Measurements from ENCODE around the gene PSMA6. TPM values are rescaled to one million over a fixed set of nuclear protein-coding genes. Genes with fewer than 3 reads are reported as not detected.

The PSMA6 gene
- total and polyA plus RNA-seq, 2 experiments from 2014 or later: 216 to 296 TPM

DNA sequence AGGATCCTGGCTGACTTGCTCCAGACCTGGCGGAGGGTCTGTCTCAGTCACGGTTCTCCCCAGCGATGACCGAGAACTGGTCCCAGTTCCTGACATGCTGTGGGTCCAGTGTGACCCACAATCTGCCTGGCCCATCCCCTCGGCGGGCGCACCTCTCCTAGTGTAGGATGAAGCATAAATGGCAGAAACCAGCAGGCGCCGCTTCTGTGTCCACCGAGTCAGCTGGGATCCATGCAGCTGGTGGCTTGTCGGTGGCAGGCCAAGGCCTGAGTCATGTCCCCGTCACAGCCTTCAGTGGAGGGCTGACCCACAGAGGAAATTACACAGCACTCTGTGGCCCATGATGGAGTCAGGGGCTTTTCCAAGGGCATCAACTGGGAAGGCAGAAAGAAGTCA, 73.9 kb downstream of the PSMA6 start:
- Histone ChIP-seq H3K4me1 (ENCODE audit: insufficient read depth) (peaks cover 10% of the 10 kb centered on the region), H3K4me3 (no peak overlapping the region), H3K27me3 (ENCODE audit: insufficient read depth) (no peaks in the 10 kb centered on the region), H3K27ac (ENCODE audit: low read depth) (no peak overlapping the region), H3F3A (replicated peaks; ENCODE audit: low read depth) (no peaks in the 10 kb centered on the region), H3K9me2 (ENCODE audit: insufficient read depth) (no peaks in the 10 kb centered on the region), H3K36me3 (ENCODE audit: insufficient read depth) (no peaks in the 10 kb centered on the region), H2AFZ (no peak overlapping the region), H3K4me2 (no peak overlapping the region), H4K20me1 (replicated peaks; ENCODE audit: insufficient read depth) (no peaks in the 10 kb centered on the region), H3K79me2 (replicated peaks; ENCODE audit: insufficient read depth) (no peaks in the 10 kb centered on the region)
- H3K4me3 Mint-ChIP-seq: no peak overlapping the region
- no peak for DNase-seq (ENCODE audit: low spot score)
- no peak for TF ChIP-seq ZNF331 (CRISPR knock-in tag; IDR thresholded peaks at IDR 0.05; ENCODE audit: low read depth)
- no peak for TF ChIP-seq POLR2AphosphoS5 (IDR thresholded peaks at IDR 0.05; ENCODE audit: low read depth)
- no peak for TF ChIP-seq EZH2 (IDR thresholded peaks at IDR 0.05; ENCODE audit: low read depth, unreplicated experiment)
- no peak for TF ChIP-seq ZNF114 (CRISPR knock-in tag; IDR thresholded peaks at IDR 0.05)
- TF ChIP-seq CREB1 (CRISPR knock-in tag; IDR thresholded peaks at IDR 0.05; ENCODE audit: low read depth): no peak
- TF ChIP-seq EZH2phosphoT487 (IDR thresholded peaks at IDR 0.05; ENCODE audit: unreplicated experiment): no peak
- TF ChIP-seq, protein P1, sequence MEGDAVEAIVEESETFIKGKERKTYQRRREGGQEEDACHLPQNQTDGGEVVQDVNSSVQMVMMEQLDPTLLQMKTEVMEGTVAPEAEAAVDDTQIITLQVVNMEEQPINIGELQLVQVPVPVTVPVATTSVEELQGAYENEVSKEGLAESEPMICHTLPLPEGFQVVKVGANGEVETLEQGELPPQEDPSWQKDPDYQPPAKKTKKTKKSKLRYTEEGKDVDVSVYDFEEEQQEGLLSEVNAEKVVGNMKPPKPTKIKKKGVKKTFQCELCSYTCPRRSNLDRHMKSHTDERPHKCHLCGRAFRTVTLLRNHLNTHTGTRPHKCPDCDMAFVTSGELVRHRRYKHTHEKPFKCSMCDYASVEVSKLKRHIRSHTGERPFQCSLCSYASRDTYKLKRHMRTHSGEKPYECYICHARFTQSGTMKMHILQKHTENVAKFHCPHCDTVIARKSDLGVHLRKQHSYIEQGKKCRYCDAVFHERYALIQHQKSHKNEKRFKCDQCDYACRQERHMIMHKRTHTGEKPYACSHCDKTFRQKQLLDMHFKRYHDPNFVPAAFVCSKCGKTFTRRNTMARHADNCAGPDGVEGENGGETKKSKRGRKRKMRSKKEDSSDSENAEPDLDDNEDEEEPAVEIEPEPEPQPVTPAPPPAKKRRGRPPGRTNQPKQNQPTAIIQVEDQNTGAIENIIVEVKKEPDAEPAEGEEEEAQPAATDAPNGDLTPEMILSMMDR (conservative IDR thresholded peaks at IDR 0.05; ENCODE audit: low read depth in 2 of 2): no peak
- TF ChIP-seq STAT1 (IDR thresholded peaks at IDR 0.05; ENCODE audit: unreplicated experiment): no peak
- TF ChIP-seq NANOG (IDR thresholded peaks at IDR 0.05; ENCODE audit: borderline replicate concordance): no peak
- TF ChIP-seq JUNB (IDR thresholded peaks at IDR 0.05; ENCODE audit: unreplicated experiment): no peak
- TF ChIP-seq, protein P2, sequence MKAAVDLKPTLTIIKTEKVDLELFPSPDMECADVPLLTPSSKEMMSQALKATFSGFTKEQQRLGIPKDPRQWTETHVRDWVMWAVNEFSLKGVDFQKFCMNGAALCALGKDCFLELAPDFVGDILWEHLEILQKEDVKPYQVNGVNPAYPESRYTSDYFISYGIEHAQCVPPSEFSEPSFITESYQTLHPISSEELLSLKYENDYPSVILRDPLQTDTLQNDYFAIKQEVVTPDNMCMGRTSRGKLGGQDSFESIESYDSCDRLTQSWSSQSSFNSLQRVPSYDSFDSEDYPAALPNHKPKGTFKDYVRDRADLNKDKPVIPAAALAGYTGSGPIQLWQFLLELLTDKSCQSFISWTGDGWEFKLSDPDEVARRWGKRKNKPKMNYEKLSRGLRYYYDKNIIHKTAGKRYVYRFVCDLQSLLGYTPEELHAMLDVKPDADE (IDR thresholded peaks at IDR 0.05): no peak
- TF ChIP-seq, protein P3, sequence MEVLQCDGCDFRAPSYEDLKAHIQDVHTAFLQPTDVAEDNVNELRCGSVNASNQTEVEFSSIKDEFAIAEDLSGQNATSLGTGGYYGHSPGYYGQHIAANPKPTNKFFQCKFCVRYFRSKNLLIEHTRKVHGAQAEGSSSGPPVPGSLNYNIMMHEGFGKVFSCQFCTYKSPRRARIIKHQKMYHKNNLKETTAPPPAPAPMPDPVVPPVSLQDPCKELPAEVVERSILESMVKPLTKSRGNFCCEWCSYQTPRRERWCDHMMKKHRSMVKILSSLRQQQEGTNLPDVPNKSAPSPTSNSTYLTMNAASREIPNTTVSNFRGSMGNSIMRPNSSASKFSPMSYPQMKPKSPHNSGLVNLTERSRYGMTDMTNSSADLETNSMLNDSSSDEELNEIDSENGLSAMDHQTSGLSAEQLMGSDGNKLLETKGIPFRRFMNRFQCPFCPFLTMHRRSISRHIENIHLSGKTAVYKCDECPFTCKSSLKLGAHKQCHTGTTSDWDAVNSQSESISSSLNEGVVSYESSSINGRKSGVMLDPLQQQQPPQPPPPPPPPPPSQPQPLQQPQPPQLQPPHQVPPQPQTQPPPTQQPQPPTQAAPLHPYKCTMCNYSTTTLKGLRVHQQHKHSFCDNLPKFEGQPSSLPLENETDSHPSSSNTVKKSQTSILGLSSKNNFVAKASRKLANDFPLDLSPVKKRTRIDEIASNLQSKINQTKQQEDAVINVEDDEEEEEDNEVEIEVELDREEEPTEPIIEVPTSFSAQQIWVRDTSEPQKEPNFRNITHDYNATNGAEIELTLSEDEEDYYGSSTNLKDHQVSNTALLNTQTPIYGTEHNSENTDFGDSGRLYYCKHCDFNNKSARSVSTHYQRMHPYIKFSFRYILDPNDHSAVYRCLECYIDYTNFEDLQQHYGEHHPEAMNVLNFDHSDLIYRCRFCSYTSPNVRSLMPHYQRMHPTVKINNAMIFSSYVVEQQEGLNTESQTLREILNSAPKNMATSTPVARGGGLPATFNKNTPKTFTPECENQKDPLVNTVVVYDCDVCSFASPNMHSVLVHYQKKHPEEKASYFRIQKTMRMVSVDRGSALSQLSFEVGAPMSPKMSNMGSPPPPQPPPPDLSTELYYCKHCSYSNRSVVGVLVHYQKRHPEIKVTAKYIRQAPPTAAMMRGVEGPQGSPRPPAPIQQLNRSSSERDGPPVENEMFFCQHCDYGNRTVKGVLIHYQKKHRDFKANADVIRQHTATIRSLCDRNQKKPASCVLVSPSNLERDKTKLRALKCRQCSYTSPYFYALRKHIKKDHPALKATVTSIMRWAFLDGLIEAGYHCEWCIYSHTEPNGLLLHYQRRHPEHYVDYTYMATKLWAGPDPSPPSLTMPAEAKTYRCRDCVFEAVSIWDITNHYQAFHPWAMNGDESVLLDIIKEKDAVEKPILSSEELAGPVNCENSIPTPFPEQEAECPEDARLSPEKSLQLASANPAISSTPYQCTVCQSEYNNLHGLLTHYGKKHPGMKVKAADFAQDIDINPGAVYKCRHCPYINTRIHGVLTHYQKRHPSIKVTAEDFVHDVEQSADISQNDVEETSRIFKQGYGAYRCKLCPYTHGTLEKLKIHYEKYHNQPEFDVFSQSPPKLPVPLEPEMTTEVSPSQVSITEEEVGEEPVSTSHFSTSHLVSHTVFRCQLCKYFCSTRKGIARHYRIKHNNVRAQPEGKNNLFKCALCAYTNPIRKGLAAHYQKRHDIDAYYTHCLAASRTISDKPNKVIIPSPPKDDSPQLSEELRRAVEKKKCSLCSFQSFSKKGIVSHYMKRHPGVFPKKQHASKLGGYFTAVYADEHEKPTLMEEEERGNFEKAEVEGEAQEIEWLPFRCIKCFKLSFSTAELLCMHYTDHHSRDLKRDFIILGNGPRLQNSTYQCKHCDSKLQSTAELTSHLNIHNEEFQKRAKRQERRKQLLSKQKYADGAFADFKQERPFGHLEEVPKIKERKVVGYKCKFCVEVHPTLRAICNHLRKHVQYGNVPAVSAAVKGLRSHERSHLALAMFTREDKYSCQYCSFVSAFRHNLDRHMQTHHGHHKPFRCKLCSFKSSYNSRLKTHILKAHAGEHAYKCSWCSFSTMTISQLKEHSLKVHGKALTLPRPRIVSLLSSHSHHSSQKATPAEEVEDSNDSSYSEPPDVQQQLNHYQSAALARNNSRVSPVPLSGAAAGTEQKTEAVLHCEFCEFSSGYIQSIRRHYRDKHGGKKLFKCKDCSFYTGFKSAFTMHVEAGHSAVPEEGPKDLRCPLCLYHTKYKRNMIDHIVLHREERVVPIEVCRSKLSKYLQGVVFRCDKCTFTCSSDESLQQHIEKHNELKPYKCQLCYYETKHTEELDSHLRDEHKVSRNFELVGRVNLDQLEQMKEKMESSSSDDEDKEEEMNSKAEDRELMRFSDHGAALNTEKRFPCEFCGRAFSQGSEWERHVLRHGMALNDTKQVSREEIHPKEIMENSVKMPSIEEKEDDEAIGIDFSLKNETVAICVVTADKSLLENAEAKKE (CRISPR knock-in tag; IDR thresholded peaks at IDR 0.05): no peak
- TF ChIP-seq, protein P4, sequence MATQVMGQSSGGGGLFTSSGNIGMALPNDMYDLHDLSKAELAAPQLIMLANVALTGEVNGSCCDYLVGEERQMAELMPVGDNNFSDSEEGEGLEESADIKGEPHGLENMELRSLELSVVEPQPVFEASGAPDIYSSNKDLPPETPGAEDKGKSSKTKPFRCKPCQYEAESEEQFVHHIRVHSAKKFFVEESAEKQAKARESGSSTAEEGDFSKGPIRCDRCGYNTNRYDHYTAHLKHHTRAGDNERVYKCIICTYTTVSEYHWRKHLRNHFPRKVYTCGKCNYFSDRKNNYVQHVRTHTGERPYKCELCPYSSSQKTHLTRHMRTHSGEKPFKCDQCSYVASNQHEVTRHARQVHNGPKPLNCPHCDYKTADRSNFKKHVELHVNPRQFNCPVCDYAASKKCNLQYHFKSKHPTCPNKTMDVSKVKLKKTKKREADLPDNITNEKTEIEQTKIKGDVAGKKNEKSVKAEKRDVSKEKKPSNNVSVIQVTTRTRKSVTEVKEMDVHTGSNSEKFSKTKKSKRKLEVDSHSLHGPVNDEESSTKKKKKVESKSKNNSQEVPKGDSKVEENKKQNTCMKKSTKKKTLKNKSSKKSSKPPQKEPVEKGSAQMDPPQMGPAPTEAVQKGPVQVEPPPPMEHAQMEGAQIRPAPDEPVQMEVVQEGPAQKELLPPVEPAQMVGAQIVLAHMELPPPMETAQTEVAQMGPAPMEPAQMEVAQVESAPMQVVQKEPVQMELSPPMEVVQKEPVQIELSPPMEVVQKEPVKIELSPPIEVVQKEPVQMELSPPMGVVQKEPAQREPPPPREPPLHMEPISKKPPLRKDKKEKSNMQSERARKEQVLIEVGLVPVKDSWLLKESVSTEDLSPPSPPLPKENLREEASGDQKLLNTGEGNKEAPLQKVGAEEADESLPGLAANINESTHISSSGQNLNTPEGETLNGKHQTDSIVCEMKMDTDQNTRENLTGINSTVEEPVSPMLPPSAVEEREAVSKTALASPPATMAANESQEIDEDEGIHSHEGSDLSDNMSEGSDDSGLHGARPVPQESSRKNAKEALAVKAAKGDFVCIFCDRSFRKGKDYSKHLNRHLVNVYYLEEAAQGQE (IDR thresholded peaks at IDR 0.05; ENCODE audit: unreplicated experiment): no peak
- no peaks in the 10 kb centered on the region; the same call in 2 of the 3 replicates for H3K36me3 Mint-ChIP-seq (ENCODE audit: low read depth)
- peaks cover 6% of the 10 kb centered on the region for H3K27me3 Mint-ChIP-seq (ENCODE audit: insufficient read depth, low read depth, poor library complexity)
- ATAC-seq: no peak
- no peak overlapping the region for H3K27ac Mint-ChIP-seq
- H3K9me3 Mint-ChIP-seq: no peaks in the 10 kb centered on the region; the same call in 2 of the 3 replicates
- H3K4me1 Mint-ChIP-seq: peaks cover 24% of the 10 kb centered on the region

Data from GM23338 (cell line).